EL (cell line): ENCODE data around the gene GLB1L.
"Not testable (repeated sequence)": the region's sequence is repeated elsewhere in the genome, so short reads cannot be mapped to it uniquely, and the experiment has no call there.

Experiments
- DNase-seq: peaks from one replicate; pipeline ENCODE4 v3.0.0-alpha.2; 2016

Gene GLB1L

GRCh38 chr2:219205165-219205538, 40.1 kb downstream of the GLB1L start:
- DNase-seq: no peak

- no peak for DNase-seq
These were observed 40.6 kb downstream of the GLB1L start for GRCh38 chr2:219204425-219205164.

- not testable (repeated sequence) for DNase-seq
These were observed 43.9 kb downstream of the GLB1L start for GRCh38 chr2:219201331-219201730.

- DNase-seq: not testable (repeated sequence)
These were observed 44.5 kb downstream of the GLB1L start for GRCh38 chr2:219200502-219201326.

DNA sequence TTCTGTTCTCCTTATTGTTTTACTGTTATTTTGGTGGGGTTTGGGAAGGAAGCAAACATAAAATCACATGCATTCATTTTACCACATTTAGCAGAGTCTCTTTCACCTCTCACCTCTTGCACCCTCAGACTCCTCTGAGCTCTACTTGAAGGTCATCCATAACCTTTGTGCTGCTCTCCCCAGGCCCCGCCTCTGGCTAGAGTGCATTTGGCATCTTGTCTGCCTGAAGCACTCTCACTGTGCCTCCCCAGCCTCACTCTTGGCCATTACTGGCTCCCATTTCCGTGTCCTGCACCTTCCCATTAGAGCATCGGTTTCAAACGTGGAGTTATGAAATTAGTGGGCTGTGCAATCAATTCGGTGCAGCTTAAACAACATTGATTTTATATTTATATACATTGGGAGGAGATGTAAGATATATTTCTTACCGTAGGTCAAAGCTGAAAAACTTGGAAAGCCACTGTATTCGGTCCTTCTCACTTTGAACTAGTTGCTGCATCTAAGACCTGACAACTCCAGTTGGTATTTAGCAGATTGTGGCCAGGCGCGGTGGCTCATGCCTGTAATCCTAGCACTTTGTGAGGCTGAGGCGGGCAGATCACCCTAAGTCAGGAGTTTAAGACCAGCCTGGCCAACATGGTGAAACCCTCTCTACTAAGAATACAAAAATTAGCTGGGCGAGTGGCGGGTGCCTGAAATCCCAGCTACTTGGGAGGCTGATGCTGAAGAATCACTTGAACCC, 45.6 kb downstream of the GLB1L start:
- no peak for DNase-seq

DNA sequence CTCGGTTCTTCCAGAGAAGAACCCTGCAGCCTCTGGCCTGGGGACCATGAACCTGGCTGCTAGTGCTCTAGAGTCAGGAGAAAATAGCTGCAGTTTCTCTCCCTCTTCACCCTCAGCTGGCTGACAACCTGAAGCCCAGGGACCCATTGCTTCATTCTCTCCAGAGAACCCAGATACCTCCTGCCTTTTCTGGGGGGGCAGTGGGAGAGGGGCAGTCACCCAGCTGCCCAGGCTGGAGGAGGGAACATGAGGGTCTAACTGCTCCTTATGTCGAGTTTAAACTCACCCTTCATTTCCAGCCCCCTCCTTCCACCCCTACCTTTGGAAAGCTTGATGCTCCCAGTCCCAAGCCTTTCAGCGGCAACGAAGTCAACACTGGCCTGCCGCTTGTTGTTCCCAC, 46.3 kb downstream of the GLB1L start:
- DNase-seq: no peak

- DNase-seq: no peak
These were observed 47.9 kb downstream of the GLB1L start for GRCh38 chr2:219197388-219197787.

- DNase-seq: no peak
These were observed 58.3 kb downstream of the GLB1L start for GRCh38 chr2:219186754-219187456.
